Upper lobe of left lung (tissue), 4 donors: ENCODE results near the gene HSPB7.

Source experiments
- CTCF ChIP-seq, 6 experiments: fragments of 450-650 bp in 4 of 6; fragments of 200-600 bp in 2 of 6; sonication (generic) in 2 of 6; IDR thresholded peaks; one replicate each; pipeline ENCODE4 v1.5.1; 2016 to 2019; ENCODE audit warnings: antibody characterized with exemption in 6 of 6
- EP300 ChIP-seq, 4 donors: sonication (generic); formaldehyde crosslinking; IDR thresholded peaks; one replicate each; pipeline ENCODE4 v1.5.1; 2017; ENCODE audit warnings: antibody characterized with exemption in 4 of 4, control low read depth in 2 of 4
- POLR2A ChIP-seq, 4 donors: fragments of 450-650 bp; IDR thresholded peaks; one replicate each; pipeline ENCODE4 v1.5.1; 2016 to 2017; ENCODE audit warnings: antibody characterized with exemption in 4 of 4, mild to moderate bottlenecking in 2 of 4

- no peak for TF ChIP-seq CTCF (IDR thresholded peaks at IDR 0.05)
- TF ChIP-seq POLR2A (IDR thresholded peaks at IDR 0.05) = no peak
- no peak for TF ChIP-seq EP300 (IDR thresholded peaks at IDR 0.05)
These were observed 36.2 kb downstream of the HSPB7 start for GRCh38 chr1:15981679-15982078.
